Upper lobe of left lung (tissue), 4 donors: ENCODE results near the gene CENPX.

Experiments
- EP300 ChIP-seq, 4 donors: sonication (generic); formaldehyde crosslinking; IDR thresholded peaks; one replicate each; pipeline ENCODE4 v1.5.1; 2017; ENCODE audit warnings: antibody characterized with exemption in 4 of 4, control low read depth in 2 of 4
- POLR2A ChIP-seq, 4 donors: fragments of 450-650 bp; IDR thresholded peaks; one replicate each; pipeline ENCODE4 v1.5.1; 2016 to 2017; ENCODE audit warnings: antibody characterized with exemption in 4 of 4, mild to moderate bottlenecking in 2 of 4
- POLR2AphosphoS5 ChIP-seq, 2 donors: sonication (generic); formaldehyde crosslinking; IDR thresholded peaks; one replicate each; pipeline ENCODE4 v1.5.1; 2017; ENCODE audit warnings: antibody characterized with exemption in 2 of 2
- TF ChIP-seq, protein P1 (sequence below), 6 experiments: fragments of 450-650 bp in 4 of 6; fragments of 200-600 bp in 2 of 6; sonication (generic) in 2 of 6; IDR thresholded peaks; one replicate each; pipeline ENCODE4 v1.5.1; 2016 to 2019; ENCODE audit warnings: antibody characterized with exemption in 6 of 6

GRCh38 chr17:82052638-82053059 is 30.0 kb upstream of the CENPX start:
- TF ChIP-seq POLR2A (IDR thresholded peaks at IDR 0.05) (no peak), POLR2AphosphoS5 (IDR thresholded peaks at IDR 0.05) (no peak), EP300 (IDR thresholded peaks at IDR 0.05) (no peak)
- TF ChIP-seq, protein P1, sequence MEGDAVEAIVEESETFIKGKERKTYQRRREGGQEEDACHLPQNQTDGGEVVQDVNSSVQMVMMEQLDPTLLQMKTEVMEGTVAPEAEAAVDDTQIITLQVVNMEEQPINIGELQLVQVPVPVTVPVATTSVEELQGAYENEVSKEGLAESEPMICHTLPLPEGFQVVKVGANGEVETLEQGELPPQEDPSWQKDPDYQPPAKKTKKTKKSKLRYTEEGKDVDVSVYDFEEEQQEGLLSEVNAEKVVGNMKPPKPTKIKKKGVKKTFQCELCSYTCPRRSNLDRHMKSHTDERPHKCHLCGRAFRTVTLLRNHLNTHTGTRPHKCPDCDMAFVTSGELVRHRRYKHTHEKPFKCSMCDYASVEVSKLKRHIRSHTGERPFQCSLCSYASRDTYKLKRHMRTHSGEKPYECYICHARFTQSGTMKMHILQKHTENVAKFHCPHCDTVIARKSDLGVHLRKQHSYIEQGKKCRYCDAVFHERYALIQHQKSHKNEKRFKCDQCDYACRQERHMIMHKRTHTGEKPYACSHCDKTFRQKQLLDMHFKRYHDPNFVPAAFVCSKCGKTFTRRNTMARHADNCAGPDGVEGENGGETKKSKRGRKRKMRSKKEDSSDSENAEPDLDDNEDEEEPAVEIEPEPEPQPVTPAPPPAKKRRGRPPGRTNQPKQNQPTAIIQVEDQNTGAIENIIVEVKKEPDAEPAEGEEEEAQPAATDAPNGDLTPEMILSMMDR (IDR thresholded peaks at IDR 0.05) = no peak
